ENCODE measurements around the gene CHMP5.

Gene CHMP5

DNA sequence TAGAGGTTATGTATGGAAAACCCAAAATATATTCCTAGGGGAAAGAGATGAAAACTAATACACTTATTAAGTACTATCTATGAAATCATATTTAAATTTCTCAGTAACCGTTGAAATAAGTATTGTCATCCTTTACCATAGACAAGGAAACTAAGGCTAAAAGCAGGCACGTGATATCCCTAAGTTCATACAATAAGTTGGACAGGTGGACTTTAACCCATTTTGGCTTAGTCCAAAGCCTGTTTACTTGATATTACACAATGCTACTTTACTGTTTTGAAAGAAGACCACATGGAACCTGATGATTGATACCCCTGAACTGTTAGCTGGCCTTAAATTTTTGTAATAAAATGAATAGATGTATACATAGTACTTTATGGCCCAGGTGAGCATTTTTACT is 28.9 kb downstream of the CHMP5 start:
- TF ChIP-seq, protein P1, sequence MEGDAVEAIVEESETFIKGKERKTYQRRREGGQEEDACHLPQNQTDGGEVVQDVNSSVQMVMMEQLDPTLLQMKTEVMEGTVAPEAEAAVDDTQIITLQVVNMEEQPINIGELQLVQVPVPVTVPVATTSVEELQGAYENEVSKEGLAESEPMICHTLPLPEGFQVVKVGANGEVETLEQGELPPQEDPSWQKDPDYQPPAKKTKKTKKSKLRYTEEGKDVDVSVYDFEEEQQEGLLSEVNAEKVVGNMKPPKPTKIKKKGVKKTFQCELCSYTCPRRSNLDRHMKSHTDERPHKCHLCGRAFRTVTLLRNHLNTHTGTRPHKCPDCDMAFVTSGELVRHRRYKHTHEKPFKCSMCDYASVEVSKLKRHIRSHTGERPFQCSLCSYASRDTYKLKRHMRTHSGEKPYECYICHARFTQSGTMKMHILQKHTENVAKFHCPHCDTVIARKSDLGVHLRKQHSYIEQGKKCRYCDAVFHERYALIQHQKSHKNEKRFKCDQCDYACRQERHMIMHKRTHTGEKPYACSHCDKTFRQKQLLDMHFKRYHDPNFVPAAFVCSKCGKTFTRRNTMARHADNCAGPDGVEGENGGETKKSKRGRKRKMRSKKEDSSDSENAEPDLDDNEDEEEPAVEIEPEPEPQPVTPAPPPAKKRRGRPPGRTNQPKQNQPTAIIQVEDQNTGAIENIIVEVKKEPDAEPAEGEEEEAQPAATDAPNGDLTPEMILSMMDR (IDR thresholded peaks at IDR 0.05; ENCODE audit: low read length, missing control alignments) = no peak
- H3K4me3 ChIP-seq (replicated peaks; ENCODE audit: low read depth, low read length) = no peak overlapping the region
- DNase-seq (ENCODE audit: low read depth) = no peak

DNA sequence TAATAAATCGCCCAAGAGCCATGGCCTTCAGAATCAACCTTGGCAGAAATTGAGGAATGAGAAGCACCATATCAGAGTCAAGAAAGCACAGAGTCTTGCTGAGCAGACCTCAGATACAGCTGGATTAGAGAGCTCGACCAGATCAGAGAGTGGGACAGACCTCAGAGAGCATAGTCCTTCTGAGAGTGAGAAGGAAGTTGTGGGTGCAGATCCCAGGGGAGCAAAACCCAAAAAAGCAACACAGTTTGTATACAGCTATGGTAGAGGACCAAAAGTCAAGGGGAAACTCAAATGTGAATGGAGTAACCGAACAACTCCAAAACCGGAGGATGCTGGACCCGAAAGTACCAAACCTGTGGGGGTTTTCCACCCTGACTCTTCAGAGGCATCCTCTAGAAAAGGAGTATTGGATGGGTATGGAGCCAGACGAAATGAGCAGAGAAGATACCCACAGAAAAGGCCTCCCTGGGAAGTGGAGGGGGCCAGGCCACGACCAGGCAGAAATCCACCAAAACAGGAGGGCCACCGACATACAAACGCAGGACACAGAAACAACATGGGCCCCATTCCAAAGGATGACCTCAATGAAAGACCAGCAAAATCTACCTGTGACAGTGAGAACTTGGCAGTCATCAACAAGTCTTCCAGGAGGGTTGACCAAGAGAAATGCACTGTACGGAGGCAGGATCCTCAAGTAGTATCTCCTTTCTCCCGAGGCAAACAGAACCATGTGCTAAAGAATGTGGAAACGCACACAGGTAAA is 30.0 kb downstream of the CHMP5 start:
- DNase-seq (ENCODE audit: low read depth) = no peak
- TF ChIP-seq, protein P1 (IDR thresholded peaks at IDR 0.05; ENCODE audit: low read length, missing control alignments) = no peak
- no peak overlapping the region for H3K4me3 ChIP-seq (replicated peaks; ENCODE audit: low read depth, low read length)

DNA sequence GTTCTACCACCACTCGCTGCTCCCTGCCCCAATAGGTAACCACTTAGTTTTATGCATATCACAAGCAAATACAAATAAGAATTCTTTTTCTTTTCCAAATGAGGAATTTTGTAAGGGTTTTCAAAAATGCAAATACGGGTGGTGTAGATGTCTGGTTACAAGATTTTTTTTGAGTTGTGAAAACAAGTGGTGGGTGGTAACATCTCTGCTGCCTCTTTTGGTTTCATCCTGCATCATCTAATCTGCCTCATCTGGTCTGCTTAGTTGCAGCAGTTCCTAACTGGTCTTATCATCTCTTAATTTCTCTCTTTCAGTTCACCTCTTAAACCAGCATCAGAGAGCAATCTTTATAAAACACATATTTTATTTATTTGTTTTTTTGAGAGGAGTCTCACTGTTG is 30.7 kb downstream of the CHMP5 start:
- no peak overlapping the region for H3K4me3 ChIP-seq (replicated peaks; ENCODE audit: low read depth, low read length)

DNA sequence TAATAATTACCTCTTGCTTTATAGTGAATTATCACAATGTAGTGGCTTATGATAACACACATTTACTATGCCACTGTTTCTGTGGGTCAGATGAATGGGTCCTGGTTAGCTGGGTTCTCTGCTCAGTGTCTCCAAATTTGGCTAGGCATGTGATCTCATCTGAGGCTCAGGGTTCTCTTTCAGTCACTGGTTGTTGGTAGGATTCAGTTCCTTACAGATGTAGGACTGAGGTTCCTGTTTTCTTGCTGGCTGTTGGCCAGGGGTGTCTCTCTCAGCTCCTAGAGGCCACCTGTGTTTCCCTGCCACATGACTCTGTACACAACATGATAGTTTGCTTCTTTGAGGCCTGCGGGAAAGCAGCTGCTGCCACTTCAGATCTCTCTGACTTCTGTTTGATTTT is 32.6 kb downstream of the CHMP5 start:
- TF ChIP-seq, protein P1 (IDR thresholded peaks at IDR 0.05; ENCODE audit: low read length, missing control alignments) = no peak

More for the DNA sequence above, 30.7 kb downstream of the CHMP5 start:
- TF ChIP-seq, protein P1 (IDR thresholded peaks at IDR 0.05; ENCODE audit: low read length, missing control alignments) = no peak
- DNase-seq (ENCODE audit: low read depth) = no peak

DNA sequence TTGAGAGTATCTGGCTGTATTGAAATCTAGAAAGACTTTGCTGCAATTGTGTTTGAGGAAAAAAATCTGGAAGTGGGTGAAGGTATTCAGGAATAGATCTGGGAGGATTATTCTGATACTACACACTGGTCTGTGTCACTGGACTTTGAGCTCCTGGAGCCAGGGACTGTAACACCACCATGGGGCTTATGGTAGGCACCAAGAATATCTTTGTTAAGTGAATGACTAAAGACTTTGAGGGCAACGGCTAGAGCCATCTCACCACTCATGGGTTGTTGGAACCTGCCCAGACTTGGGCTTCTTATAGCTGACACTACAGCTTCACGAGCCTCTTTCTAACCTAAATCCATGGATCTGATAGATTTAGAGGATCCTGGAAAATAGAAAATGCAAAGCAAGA is 35.7 kb downstream of the CHMP5 start:
- DNase-seq (ENCODE audit: low read depth) = no peak
- H3K4me3 ChIP-seq (replicated peaks; ENCODE audit: low read depth, low read length) = no peak overlapping the region
- TF ChIP-seq, protein P1 (IDR thresholded peaks at IDR 0.05; ENCODE audit: low read length, missing control alignments) = no peak

More for the DNA sequence above, 32.6 kb downstream of the CHMP5 start:
- no peak overlapping the region for H3K4me3 ChIP-seq (replicated peaks; ENCODE audit: low read depth, low read length)
- DNase-seq (ENCODE audit: low read depth) = no peak

DNA sequence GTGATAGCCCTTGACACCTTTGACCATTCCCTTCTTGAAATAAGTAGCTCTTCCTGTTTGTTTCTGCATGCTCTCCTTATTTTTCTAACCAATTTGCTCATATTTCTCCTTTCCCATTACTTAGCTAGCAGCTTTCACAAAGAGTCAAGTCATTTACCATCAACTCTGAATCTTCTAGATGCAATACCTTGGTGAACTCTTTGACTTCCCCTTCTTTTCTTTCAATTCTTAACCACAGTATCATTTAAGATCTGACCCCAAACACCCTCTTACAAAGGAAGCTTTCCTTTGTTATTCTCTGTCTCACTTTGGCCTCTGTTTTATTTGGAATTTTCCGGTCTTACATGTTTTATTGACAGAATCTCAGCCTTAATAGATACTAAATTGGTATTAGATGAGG is 39.5 kb downstream of the CHMP5 start:
- TF ChIP-seq, protein P1 (IDR thresholded peaks at IDR 0.05; ENCODE audit: low read length, missing control alignments) = no peak
- no peak overlapping the region for H3K4me3 ChIP-seq (replicated peaks; ENCODE audit: low read depth, low read length)
- no peak for DNase-seq (ENCODE audit: low read depth)

DNA sequence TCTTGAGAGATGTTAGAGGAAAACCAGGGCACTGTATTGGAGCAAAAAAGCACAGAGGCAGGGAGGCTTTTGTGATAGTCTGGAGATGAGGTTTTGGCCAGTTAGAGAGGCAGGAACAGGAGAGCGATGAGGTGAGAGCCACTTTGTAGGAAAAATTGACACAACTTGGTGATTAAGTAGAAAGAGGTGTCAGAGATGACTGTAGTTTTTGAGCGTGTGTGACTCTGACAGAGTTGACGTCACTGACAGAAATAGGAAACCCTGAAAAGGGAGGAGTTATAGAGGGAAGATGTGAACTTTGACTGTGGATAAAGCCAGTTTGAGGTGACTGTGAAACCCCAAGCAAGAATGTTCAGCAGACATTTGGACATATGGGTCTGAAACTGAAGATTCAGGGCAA is 41.2 kb downstream of the CHMP5 start:
- TF ChIP-seq, protein P1 (IDR thresholded peaks at IDR 0.05; ENCODE audit: low read length, missing control alignments) = no peak
- DNase-seq (ENCODE audit: low read depth) = no peak
- no peak overlapping the region for H3K4me3 ChIP-seq (replicated peaks; ENCODE audit: low read depth, low read length)
